GM18502 (cell line): ENCODE measurements around the gene CD59.
A peak's percentile ranks its signal among the peaks of the same experiment; 100 is the strongest.
"Not testable (repeated sequence)": the region's sequence is repeated elsewhere in the genome, so short reads cannot be mapped to it uniquely, and the experiment has no call there.

ENCODE experiments used
- ATAC-seq: cut with Tn5 transposase; IDR thresholded peaks from one replicate; pipeline ENCODE4 v1.9.1; 2021; ENCODE audit warnings: mild to moderate bottlenecking; ENCODE audit not compliant: unreplicated experiment, poor library complexity

Gene CD59

DNA sequence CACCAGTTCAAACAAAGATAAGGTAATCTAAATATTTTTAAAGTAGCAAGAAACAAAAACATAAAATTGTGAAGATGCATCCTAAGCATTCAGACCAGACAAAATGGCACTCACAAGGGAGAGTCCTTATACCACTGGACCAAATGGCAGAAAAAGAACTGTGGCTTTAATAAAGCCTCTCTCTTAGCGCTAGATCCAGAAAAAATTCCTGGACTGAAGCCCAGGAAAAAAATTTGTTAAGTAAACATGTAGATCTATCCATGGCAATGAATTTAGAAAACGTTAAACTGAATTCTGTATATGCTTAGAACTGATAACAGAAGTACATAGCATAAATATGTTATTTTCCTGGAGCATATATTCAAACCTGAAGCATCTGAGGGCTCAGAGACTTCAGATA, 11.8 kb upstream of the CD59 start:
- no peak for ATAC-seq

DNA sequence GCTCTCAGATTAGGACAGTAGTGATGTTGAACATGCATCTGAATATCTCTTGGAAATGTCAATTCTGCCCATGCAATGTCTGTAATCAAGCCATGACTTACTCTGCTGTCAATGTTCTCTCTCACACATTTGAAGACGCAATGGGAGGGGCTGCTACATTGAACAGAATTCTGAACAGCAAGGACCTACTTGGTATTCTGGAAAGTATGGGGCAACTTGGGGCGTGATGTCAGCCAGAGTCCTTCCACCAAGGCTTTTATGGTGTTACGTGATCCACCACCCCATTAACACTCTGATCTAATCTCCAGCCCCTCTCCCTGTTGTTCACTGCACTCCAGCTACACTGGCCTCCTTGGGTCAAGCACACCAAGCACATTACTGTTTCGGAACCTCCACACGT, 7.1 kb upstream of the CD59 start:
- no peak for ATAC-seq

GRCh38 chr11:33742249-33742851, 6.1 kb upstream of the CD59 start:
- no peak for ATAC-seq

DNA sequence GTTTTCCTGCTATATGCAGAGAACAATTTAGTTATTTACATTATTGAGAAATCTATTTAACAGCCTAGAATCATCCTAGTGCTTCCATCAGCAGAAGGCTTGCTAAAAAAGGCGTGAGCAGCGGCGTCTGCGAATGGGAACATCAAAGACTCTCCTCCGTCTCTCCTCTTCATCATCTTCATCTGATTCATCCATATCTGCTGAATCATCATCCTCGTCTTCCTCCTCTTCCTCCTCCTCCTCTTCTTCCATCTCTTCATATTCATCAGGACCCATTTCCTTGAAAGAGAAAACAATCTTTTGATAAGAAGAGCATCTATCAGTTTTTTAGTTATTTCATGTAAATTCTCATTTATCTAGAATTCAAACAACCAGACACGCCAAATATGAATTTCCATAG, 5.6 kb upstream of the CD59 start:
- ATAC-seq, result no peak

DNA sequence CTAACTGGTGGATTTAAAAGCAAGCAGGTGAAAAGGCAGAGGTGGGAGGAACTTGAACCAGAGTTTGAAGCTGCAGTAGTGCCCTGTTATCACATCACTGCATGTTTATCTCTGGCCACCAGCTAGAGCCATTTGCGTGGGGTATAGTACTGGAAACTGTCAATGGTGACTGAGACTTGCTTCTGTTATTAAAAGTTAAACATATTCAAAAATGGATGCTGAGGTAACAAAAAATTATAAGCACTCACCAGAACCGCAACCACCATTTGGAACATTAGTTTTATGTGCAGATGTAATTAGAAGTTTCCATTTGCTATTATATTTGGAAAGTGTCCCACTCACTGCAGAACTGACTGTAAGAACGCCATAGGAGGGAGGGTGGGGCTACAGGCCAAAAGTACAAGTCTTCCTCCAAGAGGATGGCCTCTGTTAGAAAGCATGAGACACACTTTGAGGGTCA, 1.2 kb upstream of the CD59 start:
- ATAC-seq, result no peak

GRCh38 chr11:33735271-33736147, 714 bp downstream of the CD59 start:
- peak; percentile 56 for ATAC-seq

- no peak for ATAC-seq
Measured at GRCh38 chr11:33734441-33735270, 1.6 kb downstream of the CD59 start.

DNA sequence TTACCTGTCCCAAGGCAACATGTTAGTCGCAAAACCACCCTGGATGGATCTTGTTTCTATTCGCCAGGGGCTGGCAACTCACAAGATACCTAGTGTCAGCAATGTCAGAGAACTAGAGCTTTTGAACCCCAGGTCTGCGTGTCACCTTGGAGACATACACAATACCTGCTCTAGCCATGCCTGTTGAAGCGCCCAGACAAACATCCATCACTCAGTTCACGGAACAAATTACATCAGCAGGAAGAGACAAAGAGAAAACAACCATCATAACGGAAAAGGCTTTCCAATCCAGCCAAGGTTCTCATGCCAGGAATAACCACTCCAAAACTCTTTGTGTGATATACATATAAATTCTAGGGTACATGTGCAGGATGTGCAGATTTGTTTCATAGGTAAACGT, 2.2 kb downstream of the CD59 start:
- no peak for ATAC-seq

- ATAC-seq, result no peak
Measured at GRCh38 chr11:33731723-33732531, 4.3 kb downstream of the CD59 start.

GRCh38 chr11:33730716-33731115, 5.5 kb downstream of the CD59 start:
- no peak for ATAC-seq

DNA sequence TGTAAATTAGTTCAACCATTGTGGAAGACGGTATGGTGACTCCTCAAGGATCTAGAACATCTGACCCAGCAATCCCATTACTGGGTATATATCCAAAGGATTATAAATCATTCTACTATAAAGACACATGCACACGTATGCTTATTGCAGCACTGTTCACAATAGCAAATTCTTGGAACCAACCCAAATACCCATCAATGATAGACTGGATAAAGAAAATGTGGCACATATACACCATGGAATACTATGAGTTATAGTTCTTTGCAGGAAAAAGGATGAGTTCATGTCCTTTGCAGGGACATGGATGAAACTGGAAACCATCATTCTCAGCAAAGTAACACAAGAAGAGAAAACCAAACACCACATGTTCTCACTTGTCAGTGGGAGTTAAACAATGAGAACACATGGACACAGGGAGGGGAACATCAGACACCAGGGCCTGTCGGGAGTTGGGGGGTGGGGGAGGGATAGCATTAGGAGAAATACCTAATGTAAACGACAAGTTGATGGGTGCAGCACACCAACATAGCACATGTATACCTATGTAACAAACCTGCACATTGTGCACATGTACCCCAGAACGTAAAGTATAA, 7.1 kb downstream of the CD59 start:
- not testable (repeated sequence) for ATAC-seq

DNA sequence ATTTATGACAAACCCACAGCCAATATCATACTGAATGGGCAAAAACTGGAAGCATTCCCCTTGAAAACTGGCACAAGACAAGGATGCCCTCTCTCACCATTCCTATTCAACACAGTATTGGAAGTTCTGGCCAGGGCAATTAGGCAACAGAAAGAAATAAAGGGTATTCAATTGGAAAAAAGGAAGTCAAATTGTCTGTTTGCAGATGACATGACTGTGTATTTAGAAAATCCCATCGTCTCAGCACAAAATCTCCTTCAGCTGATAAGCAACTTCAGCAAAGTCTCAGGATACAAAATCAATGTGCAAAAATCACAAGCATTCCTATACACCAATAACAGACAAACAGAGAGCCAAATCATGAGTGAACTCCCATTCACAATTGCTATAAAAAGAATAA, 8.7 kb downstream of the CD59 start:
- ATAC-seq, result not testable (repeated sequence)

GRCh38 chr11:33725496-33725895, 10.7 kb downstream of the CD59 start:
- no peak for ATAC-seq

DNA sequence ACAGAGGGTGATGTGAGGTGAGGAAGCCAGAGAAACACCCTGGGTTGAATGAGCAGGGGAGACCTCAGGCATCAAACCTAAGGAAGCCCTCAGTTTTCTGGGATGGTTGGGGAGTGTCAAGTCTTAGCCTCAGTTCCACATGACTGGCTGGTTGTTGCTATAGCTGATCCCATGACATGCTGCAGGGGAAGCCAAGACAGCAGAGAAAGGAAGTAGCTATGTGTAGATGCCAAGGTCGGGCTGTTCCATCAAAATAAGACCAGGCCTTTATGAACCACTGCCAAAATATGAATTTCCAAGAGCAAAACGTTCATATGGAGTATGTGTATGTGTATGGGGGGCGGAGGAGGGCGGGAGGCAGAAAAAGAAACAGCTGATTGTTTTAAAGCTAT, 11.6 kb downstream of the CD59 start:
- no peak for ATAC-seq

DNA sequence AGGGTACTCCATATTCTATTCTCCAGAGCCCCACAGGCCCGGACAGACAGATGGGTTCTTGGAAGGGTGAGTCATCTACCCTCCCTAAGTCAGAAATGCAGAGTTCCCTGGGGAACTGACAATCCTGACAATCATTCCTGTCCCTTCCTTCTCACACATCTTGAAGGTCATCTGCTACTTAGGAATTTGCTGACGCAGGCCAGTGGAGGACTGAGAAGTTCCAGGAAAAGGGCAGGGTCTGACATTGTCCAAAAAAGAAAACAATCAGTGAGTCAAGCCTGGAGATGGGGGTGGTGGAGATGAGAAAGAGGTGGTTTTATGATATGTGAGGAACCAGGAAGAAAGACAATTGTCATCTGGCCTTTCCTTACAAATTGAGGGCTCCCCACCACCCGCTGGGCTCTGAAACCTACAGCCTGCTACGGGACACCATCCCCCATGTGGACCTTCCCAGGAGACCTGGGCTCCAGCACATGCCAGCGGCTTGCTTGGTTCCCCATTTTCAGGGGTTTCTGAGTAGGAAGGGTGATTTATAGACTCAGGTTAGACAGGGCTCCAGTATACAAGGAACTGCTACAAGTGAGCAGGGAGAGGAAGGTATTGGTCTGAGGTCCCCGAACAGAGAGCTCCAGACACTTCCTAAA, 12.9 kb downstream of the CD59 start:
- ATAC-seq, result peak; percentile 35

- peak; percentile 85 for ATAC-seq
Measured at GRCh38 chr11:33722590-33723234, 13.5 kb downstream of the CD59 start.

GRCh38 chr11:33721984-33722383, 14.2 kb downstream of the CD59 start:
- ATAC-seq, result no peak

- no peak for ATAC-seq
Measured at GRCh38 chr11:33721426-33721825, 14.8 kb downstream of the CD59 start.

GRCh38 chr11:33719587-33719986, 16.6 kb downstream of the CD59 start:
- ATAC-seq, result no peak
